ENCODE results near the gene SLC26A9.

The SLC26A9 gene

GRCh38 chr1:205949753-205950152, 6.5 kb upstream of the SLC26A9 start:
- in situ Hi-C loops (cut with HindIII; ENCODE audit: low sequenced_read_pairs) = no loop called here

GRCh38 chr1:205948886-205949285, 5.6 kb upstream of the SLC26A9 start:
- in situ Hi-C loops (cut with HindIII; ENCODE audit: low sequenced_read_pairs) = no loop called here

- in situ Hi-C loops (cut with HindIII; ENCODE audit: low sequenced_read_pairs) = no loop called here
Measured at GRCh38 chr1:205948039-205948438, 4.8 kb upstream of the SLC26A9 start.

GRCh38 chr1:205947024-205947423, 3.8 kb upstream of the SLC26A9 start:
- in situ Hi-C loops (cut with HindIII; ENCODE audit: low sequenced_read_pairs) = no loop called here

- in situ Hi-C loops (cut with HindIII; ENCODE audit: low sequenced_read_pairs) = no loop called here
Measured at GRCh38 chr1:205945069-205945468, 1.8 kb upstream of the SLC26A9 start.

GRCh38 chr1:205944525-205944924, 1.3 kb upstream of the SLC26A9 start:
- in situ Hi-C loops (cut with HindIII; ENCODE audit: low sequenced_read_pairs) = no loop called here

- in situ Hi-C loops (cut with HindIII; ENCODE audit: low sequenced_read_pairs) = no loop called here
Measured at GRCh38 chr1:205942631-205943159, 561 bp downstream of the SLC26A9 start.

GRCh38 chr1:205940710-205941109, 2.5 kb downstream of the SLC26A9 start:
- in situ Hi-C loops (cut with HindIII; ENCODE audit: low sequenced_read_pairs) = no loop called here

- in situ Hi-C loops (cut with HindIII; ENCODE audit: low sequenced_read_pairs) = no loop called here
Measured at GRCh38 chr1:205939690-205940330, 3.4 kb downstream of the SLC26A9 start.

GRCh38 chr1:205938682-205939081, 4.6 kb downstream of the SLC26A9 start:
- in situ Hi-C loops (cut with HindIII; ENCODE audit: low sequenced_read_pairs) = no loop called here

GRCh38 chr1:205936846-205937586, 6.2 kb downstream of the SLC26A9 start:
- in situ Hi-C loops (cut with HindIII; ENCODE audit: low sequenced_read_pairs) = no loop called here

GRCh38 chr1:205936311-205936710, 6.9 kb downstream of the SLC26A9 start:
- in situ Hi-C loops (cut with HindIII; ENCODE audit: low sequenced_read_pairs) = no loop called here

GRCh38 chr1:205935869-205936268, 7.4 kb downstream of the SLC26A9 start:
- in situ Hi-C loops (cut with HindIII; ENCODE audit: low sequenced_read_pairs) = no loop called here

GRCh38 chr1:205934788-205935187, 8.5 kb downstream of the SLC26A9 start:
- in situ Hi-C loops (cut with HindIII; ENCODE audit: low sequenced_read_pairs) = no loop called here

GRCh38 chr1:205933671-205934618, 9.3 kb downstream of the SLC26A9 start:
- in situ Hi-C loops (cut with HindIII; ENCODE audit: low sequenced_read_pairs) = no loop called here

- in situ Hi-C loops (cut with HindIII; ENCODE audit: low sequenced_read_pairs) = no loop called here
Measured at GRCh38 chr1:205932776-205933175, 10.5 kb downstream of the SLC26A9 start.

GRCh38 chr1:205930799-205931281, 12.4 kb downstream of the SLC26A9 start:
- in situ Hi-C loops (cut with HindIII; ENCODE audit: low sequenced_read_pairs) = no loop called here

GRCh38 chr1:205930195-205930577, 13.1 kb downstream of the SLC26A9 start:
- in situ Hi-C loops (cut with HindIII; ENCODE audit: low sequenced_read_pairs) = no loop called here

- in situ Hi-C loops (cut with HindIII; ENCODE audit: low sequenced_read_pairs) = no loop called here
Measured at GRCh38 chr1:205929496-205930194, 13.6 kb downstream of the SLC26A9 start.

GRCh38 chr1:205928317-205928716, 14.9 kb downstream of the SLC26A9 start:
- in situ Hi-C loops (cut with HindIII; ENCODE audit: low sequenced_read_pairs) = no loop called here
